ENCODE results near the gene MVB12B.

GRCh38 chr9:126515001-126515872 lies 188.6 kb downstream of the MVB12B start:
- TF ChIP-seq CTCF (IDR thresholded peaks at IDR 0.05) (no peak), REST (IDR thresholded peaks at IDR 0.05; ENCODE audit: insufficient read depth in 1 of 2, low read depth in 2 of 2, low read length in 1 of 2) (no peak), POLR2AphosphoS5 (IDR thresholded peaks at IDR 0.05; ENCODE audit: low read depth, low read length) (no peak)
